Suprapubic skin (tissue), 3 donors: ENCODE results near the gene PLEKHG4B.

Experiments used
- EP300 ChIP-seq: sonication (generic); formaldehyde crosslinking; IDR thresholded peaks from one replicate; pipeline ENCODE4 v1.6.1; 2017; ENCODE audit warnings: antibody characterized with exemption
- POLR2A ChIP-seq, 2 donors: fragments of 450-650 bp; IDR thresholded peaks; one replicate each; pipeline ENCODE4 v1.6.1; 2017; ENCODE audit warnings: antibody characterized with exemption in 2 of 2, mild to moderate bottlenecking in 2 of 2, moderate library complexity in 2 of 2
- TF ChIP-seq, protein P1 (sequence below), 2 donors: fragments of 200-600 bp in 1 of 2; fragments of 450-650 bp in 1 of 2; sonication (generic) in 1 of 2; IDR thresholded peaks; one replicate each; pipeline ENCODE4 v1.5.1; 2016 to 2019; ENCODE audit warnings: antibody characterized with exemption in 2 of 2, mild to moderate bottlenecking in 1 of 2, moderate library complexity in 1 of 2

DNA sequence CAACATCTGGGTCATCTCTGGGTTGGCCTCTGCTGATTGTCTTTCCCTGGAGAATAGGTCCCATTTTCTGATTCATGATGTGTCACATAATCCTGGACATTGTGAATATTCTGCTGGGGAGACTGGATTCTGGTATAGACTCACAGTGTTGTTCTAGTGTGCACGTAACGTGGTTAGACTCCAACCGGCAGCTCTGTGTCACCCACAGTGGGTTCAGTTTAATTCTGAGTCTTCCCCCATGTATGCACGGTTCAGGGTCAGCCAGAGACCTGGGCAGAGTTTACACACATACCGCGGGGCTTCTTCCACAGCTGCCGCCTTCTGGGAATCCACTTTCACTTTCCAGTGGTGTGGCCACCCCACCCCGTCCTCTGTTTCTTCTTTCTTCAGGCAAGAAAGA is 61.3 kb downstream of the PLEKHG4B start:
- TF ChIP-seq, protein P1, sequence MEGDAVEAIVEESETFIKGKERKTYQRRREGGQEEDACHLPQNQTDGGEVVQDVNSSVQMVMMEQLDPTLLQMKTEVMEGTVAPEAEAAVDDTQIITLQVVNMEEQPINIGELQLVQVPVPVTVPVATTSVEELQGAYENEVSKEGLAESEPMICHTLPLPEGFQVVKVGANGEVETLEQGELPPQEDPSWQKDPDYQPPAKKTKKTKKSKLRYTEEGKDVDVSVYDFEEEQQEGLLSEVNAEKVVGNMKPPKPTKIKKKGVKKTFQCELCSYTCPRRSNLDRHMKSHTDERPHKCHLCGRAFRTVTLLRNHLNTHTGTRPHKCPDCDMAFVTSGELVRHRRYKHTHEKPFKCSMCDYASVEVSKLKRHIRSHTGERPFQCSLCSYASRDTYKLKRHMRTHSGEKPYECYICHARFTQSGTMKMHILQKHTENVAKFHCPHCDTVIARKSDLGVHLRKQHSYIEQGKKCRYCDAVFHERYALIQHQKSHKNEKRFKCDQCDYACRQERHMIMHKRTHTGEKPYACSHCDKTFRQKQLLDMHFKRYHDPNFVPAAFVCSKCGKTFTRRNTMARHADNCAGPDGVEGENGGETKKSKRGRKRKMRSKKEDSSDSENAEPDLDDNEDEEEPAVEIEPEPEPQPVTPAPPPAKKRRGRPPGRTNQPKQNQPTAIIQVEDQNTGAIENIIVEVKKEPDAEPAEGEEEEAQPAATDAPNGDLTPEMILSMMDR (IDR thresholded peaks at IDR 0.05) = no peak
- no peak for TF ChIP-seq EP300
- TF ChIP-seq POLR2A (IDR thresholded peaks at IDR 0.05) = no peak
